Activated CD8-positive, alpha-beta memory T cell treated with anti-CD3 and anti-CD28 coated beads, Interleukin-2, amount 10 ng/mL, durations not matched to agents 7 days and 5 days (primary cell): Measurements from ENCODE around the gene GATA5. TPM values are rescaled to one million over a fixed set of nuclear protein-coding genes. Genes with fewer than 3 reads are reported as not detected.
A peak's percentile ranks its signal among the peaks of the same experiment; 100 is the strongest.

ENCODE experiments used
- ATAC-seq: fragments of 150-1000 bp; cut with Tn5 transposase; one replicate; pipeline ENCODE4 v1.10.0; 2021; ENCODE audit warnings: moderate library complexity
- CTCF ChIA-PET: fragments of 350-600 bp; sonication (Branson Sonifier 250); formaldehyde crosslinking; loops from one replicate; lab custom pipeline; 2021; ENCODE audit warnings: antibody characterized with exemption; lab: Charles Lee
- DNase-seq: peaks from one replicate; pipeline ENCODE4 v3.0.0-alpha.2; 2020
- H3K27ac Mint-ChIP-seq: one replicate; pipeline ENCODE4 v1.8.0; 2021; ENCODE audit warnings: mild to moderate bottlenecking, mixed read lengths
- H3K27me3 Mint-ChIP-seq: one replicate; pipeline ENCODE4 v1.8.0; 2021; ENCODE audit warnings: mixed read lengths
- H3K36me3 Mint-ChIP-seq: one replicate; pipeline ENCODE4 v1.8.0; 2021; ENCODE audit warnings: mild to moderate bottlenecking, mixed read lengths
- H3K4me1 Mint-ChIP-seq: one replicate; pipeline ENCODE4 v1.8.0; 2021; ENCODE audit warnings: mixed read lengths
- H3K4me3 Mint-ChIP-seq: one replicate; pipeline ENCODE4 v1.8.0; 2021; ENCODE audit warnings: mild to moderate bottlenecking, moderate library complexity, mixed read lengths
- H3K9me3 Mint-ChIP-seq: one replicate; pipeline ENCODE4 v1.8.0; 2022; ENCODE audit warnings: low read depth, mixed read lengths
- total RNA-seq, 2 experiments: library from RNA; stranded (reverse); gene quantifications; one replicate each; pipeline ENCODE4 v1.2.3, GENCODE V29; 2021

The GATA5 gene, protein sequence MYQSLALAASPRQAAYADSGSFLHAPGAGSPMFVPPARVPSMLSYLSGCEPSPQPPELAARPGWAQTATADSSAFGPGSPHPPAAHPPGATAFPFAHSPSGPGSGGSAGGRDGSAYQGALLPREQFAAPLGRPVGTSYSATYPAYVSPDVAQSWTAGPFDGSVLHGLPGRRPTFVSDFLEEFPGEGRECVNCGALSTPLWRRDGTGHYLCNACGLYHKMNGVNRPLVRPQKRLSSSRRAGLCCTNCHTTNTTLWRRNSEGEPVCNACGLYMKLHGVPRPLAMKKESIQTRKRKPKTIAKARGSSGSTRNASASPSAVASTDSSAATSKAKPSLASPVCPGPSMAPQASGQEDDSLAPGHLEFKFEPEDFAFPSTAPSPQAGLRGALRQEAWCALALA
- total RNA-seq = not detected

DNA sequence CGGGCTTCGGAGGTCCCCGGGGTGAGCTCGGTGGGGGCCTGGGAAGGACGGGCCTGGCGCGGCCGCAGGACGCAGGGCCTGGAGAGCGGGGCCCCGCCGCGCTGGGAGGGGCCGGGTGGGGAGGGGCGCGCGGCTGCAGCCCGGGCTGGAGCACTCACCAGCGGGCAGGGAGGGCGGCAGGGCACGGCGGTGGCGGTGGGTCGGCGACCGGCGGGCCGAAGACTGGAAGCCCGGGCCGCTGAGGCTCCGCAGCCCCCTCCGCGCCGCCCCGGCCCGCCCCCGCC lies at the start of gene GATA5:
Gene GATA5, minus strand, starts transcription at position 224 of the 284 bp plus-strand sequence. CDS start 474 bp downstream, outside the sequence.
- ATAC-seq = no peak
- CTCF ChIA-PET = no interaction called here

DNA sequence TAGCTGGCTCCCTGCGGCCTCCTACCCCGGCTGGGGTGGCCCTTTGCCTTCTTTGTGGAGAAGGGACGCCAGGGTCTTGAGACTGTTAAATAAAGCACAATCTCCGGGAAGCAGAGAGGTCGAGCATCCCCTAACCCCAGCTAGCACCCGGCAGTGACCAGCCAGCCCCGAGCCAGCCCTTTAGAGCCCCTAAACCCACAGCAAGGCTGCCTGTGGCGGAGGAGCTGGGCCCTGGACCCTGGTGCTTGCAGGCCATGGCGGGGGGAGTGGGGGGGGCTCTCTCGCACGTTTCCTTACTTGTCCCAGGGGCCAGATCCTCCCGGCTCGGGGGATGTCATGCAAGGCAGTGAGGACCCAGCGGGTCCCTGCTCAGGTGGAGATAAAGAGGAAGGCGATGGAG lies 49.2 kb upstream of the GATA5 start:
- no peak overlapping the region for H3K27ac Mint-ChIP-seq
- no peaks in the 10 kb centered on the region for H3K36me3 Mint-ChIP-seq
- no peak for DNase-seq
- CTCF ChIA-PET = no interaction called here
- no peak overlapping the region for H3K4me3 Mint-ChIP-seq
- H3K9me3 Mint-ChIP-seq = no peaks in the 10 kb centered on the region
- peaks cover 43% of the 10 kb centered on the region for H3K27me3 Mint-ChIP-seq
- no peak for ATAC-seq
- peaks cover 16% of the 10 kb centered on the region for H3K4me1 Mint-ChIP-seq

More for the DNA sequence above, at the start of gene GATA5:
- DNase-seq = no peak
- Mint-ChIP-seq H3K9me3 (no peaks in the 10 kb centered on the region), H3K27ac (peak within 1 kb of the TSS; percentile 36), H3K36me3 (no peaks in the 10 kb centered on the region), H3K4me1 (peaks cover 1% of the 10 kb centered on the region), H3K27me3 (peaks cover 57% of the 10 kb centered on the region), H3K4me3 (no peak within 1 kb of the TSS)

DNA sequence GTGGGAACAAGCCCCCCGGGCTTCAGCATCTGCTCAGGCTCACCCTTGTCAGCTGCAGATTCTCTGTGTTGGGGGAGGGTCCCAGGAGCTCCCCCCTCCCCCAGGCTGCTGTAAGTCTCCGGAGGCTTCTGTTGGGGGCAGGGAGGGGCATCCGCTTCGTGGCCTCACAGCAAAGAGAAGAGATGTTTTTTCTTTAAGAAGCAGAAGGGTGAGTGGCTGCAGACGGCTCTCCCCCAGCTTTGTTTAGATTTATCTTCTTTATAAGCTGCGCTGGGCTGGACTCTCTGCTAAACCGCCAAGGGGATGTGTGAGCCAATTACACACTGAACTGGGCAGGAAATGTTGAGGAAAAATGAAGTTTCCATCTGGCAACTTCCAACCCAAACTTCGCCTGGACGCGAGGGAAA lies 48.7 kb upstream of the GATA5 start:
- CTCF ChIA-PET = interaction anchor here (1.5 kb wide), 1 partner anchor 115 kb away, joined by 4 read pairs; no protein-coding TSS in a partner anchor
- Mint-ChIP-seq H3K27me3 (peaks cover 43% of the 10 kb centered on the region), H3K4me3 (no peak overlapping the region), H3K4me1 (peaks cover 16% of the 10 kb centered on the region), H3K9me3 (no peaks in the 10 kb centered on the region), H3K36me3 (no peaks in the 10 kb centered on the region), H3K27ac (no peak overlapping the region)
- ATAC-seq = no peak
- no peak for DNase-seq

DNA sequence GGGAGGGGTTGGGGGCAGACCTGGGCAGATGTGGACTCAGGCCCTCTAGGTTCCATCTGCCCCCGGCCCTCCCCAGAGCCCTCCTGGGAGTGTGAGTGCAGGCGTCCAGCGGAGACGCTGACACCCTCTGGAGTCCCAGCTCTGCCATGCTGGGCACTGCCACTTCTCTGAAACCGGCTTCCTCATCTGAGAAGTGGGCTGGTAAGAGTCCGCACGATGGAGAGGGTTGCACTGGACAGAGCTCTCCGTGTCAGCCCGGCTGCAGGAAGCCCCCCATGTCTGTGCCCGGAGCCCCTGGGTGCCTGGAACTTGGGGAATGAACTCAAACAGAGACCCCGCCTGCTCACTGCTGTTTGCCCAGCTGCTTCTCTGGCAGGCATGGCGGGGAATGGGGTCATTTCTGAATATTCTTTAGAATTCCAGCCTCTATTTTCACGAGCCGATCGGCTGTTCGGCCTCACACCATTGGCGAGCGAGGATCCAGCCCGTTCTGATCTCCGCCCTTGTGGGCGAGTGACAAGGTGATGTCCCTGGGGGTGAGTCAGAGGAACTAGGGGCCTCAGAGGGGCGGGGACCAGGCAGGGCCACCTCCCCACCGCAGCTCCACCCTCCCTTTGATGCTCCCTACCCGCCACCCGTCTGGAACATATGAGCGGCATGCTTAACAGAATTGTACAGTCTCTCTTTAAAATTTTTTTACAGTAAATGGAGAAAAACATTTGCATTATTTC lies 47.8 kb upstream of the GATA5 start:
- peak; percentile 84 for DNase-seq
- Mint-ChIP-seq H3K27me3 (peaks cover 43% of the 10 kb centered on the region), H3K4me1 (peaks cover 16% of the 10 kb centered on the region), H3K36me3 (no peaks in the 10 kb centered on the region), H3K9me3 (no peaks in the 10 kb centered on the region), H3K27ac (no peak overlapping the region), H3K4me3 (no peak overlapping the region)
- peak; percentile 99 for ATAC-seq
- CTCF ChIA-PET = interaction anchor here (0.6 to 1.5 kb wide), 2 partner anchors 20 to 114 kb away, joined by 3 to 4 read pairs; no protein-coding TSS in a partner anchor

DNA sequence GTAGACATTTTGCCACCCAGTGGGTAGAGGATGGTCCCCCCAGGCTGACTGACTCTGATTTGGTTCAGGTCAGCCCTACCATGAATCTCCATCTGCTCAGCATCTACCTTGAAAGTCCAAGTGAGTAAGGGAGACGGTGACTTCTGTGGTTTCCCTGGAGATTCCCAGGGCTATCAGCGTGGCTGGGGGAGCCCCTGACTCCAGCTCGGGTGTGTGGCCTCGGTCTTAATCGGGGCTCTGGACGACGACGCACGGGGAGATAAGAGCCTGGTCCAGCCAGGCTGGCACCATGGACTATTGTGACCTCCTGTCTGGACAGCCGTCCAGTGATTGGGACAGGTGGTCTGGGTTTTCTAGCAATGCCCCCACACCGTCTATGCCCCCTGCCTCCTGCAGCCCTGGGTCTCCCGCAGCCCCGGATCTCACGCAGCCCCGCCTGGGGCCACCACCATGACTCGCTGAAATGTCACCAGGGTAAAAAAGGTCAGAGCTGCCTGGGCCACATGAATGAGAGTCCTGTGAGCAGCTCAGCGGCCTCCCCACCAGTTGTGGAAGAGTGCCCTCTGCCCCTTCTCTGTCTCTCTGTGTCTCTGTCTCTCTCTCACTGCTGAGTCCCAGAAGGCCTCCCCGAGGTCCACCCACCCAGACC lies 47.1 kb upstream of the GATA5 start:
- Mint-ChIP-seq H3K9me3 (no peaks in the 10 kb centered on the region), H3K4me1 (peaks cover 16% of the 10 kb centered on the region), H3K27ac (no peak overlapping the region), H3K27me3 (peaks cover 43% of the 10 kb centered on the region), H3K4me3 (no peak overlapping the region), H3K36me3 (no peaks in the 10 kb centered on the region)
- ATAC-seq (no peak), DNase-seq (no peak)
- CTCF ChIA-PET = interaction anchor here (0.6 to 1.7 kb wide), 4 partner anchors 21 to 113 kb away, joined by 3 to 4 read pairs (median 4); no protein-coding TSS in a partner anchor

DNA sequence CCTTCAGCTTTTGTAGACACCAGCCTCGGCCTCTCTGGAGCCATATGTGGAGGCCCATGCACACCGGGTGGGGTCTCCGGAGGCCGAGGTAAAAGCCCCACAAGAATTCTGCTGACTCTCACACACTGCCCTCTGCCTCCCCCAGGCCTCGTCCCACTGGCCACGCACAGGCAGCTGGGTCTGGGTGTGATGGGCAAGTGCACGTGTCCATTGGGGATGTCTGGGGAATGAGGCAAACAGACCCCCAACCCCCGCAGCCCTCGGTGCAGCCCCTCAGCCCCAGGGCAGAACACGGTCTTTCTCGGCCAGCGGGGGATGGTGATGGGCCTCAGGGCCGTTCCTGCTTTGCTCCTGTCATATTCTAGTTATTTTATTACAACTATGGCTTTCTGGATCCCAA lies 44.0 kb upstream of the GATA5 start:
- CTCF ChIA-PET = no interaction called here
- Mint-ChIP-seq H3K36me3 (no peaks in the 10 kb centered on the region), H3K4me1 (peaks cover 16% of the 10 kb centered on the region), H3K27ac (no peak overlapping the region), H3K4me3 (no peak overlapping the region), H3K27me3 (peaks cover 35% of the 10 kb centered on the region), H3K9me3 (no peaks in the 10 kb centered on the region)
- DNase-seq (no peak), ATAC-seq (no peak)

DNA sequence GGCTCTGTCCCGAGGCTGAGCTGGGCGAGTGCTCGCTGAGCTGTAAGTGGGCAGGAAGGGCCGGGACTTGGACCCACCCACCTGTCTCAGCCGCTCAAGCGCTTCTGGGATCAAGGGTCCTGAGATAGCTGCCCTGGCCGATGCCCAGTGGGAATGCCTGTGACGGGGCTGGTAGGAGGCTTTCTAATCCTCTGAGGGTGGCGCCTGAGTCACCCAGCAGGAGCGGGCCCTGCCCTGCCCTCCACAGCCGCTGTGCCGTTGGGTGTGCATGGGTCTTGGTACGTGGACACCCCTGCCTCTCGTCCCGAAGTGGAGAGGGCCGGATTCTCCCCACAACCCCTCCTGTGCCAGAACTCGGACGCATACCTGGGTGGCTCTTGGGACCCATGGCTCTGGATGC lies 43.1 kb upstream of the GATA5 start:
- DNase-seq (no peak), ATAC-seq (no peak)
- Mint-ChIP-seq H3K4me3 (no peak overlapping the region), H3K36me3 (no peaks in the 10 kb centered on the region), H3K27me3 (peaks cover 28% of the 10 kb centered on the region), H3K9me3 (no peaks in the 10 kb centered on the region), H3K27ac (no peak overlapping the region), H3K4me1 (peaks cover 9% of the 10 kb centered on the region)
- CTCF ChIA-PET = no interaction called here

DNA sequence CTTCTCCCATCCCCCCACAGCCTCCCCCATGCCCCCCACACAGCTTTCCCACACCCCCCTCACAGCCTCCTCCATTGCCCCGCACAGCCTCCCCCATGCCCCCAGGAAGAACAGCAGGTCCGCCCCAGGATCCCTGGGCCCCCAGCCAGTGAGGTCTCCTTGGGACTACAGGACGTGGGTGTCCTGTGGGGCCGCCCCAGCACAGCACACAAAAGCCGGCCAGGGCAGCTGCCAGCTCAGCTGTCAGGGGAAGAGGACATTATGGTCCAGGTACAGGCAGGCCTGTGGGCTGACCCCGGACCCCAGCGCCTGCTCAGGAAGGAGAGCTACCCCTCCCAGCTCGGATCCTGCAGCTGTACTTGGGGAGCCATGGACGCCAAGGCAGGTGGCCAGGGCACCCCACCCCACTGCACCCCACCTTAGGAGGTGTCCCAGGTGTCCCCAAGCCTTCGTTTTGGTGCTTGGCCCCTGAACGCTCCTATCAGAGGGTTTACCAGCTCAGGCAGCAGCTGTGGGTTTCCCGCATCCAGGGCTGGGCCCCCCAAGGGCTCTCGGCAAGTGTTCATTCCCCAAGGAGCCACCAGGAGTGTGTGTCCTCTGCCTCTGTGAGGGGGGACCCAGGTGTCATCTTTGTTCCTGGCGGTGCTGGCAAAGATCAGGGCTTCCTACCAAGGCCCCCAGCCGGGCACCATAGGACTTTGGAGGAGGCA lies 42.3 kb upstream of the GATA5 start:
- H3K27ac Mint-ChIP-seq = no peak overlapping the region
- peaks cover 4% of the 10 kb centered on the region for H3K4me1 Mint-ChIP-seq
- no peak overlapping the region for H3K4me3 Mint-ChIP-seq
- H3K36me3 Mint-ChIP-seq = no peaks in the 10 kb centered on the region
- DNase-seq (no peak), ATAC-seq (no peak)
- peaks cover 27% of the 10 kb centered on the region for H3K27me3 Mint-ChIP-seq
- H3K9me3 Mint-ChIP-seq = no peaks in the 10 kb centered on the region
- CTCF ChIA-PET = no interaction called here

DNA sequence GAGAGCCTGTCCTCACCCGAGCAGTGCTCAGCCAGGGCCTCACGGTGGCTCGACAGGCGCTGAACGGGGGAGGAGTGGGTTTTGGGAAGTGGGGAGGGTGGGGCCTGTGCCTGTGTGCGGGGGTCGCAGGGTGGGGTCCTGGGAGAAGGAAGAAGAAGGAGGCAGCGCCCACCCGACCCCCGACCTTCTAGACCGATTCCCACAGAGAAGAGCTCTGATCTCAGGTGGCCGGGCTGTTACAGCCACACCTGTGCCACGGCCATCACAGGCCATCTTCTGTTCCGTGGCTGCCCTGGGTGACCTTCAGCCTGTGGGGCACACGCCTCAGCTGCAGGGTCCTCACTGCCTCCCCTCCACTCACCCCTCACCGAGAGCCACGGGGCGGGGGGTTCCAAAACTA lies 41.4 kb upstream of the GATA5 start:
- ATAC-seq = no peak
- CTCF ChIA-PET = no interaction called here

DNA sequence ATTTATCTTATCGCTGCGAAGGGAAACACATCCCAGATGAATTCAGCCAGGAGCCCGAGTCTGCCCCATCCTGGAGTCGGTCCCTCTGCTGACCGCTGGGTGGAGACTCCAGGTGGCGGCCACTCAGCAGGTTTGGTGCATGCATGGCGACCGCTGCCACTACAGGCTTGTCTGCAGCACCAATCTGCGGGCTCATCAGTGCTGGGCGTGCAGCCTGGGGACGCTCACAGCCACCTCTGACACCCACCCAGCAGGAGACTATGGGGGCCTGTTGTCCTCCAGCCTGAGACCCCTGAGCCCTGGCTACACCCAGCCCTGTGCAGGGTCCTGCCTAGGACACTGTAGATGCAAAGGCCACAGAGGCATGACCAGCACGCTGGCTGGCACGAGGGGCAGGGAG lies 40.5 kb upstream of the GATA5 start:
- H3K36me3 Mint-ChIP-seq = no peaks in the 10 kb centered on the region
- H3K9me3 Mint-ChIP-seq = no peaks in the 10 kb centered on the region
- H3K27me3 Mint-ChIP-seq = peaks cover 23% of the 10 kb centered on the region
- H3K4me1 Mint-ChIP-seq = no peaks in the 10 kb centered on the region
- no peak overlapping the region for H3K4me3 Mint-ChIP-seq
- no peak for ATAC-seq
- CTCF ChIA-PET = no interaction called here
- H3K27ac Mint-ChIP-seq = no peak overlapping the region
- no peak for DNase-seq

More for the DNA sequence above, 41.4 kb upstream of the GATA5 start:
- Mint-ChIP-seq H3K27me3 (peaks cover 27% of the 10 kb centered on the region), H3K4me3 (no peak overlapping the region), H3K4me1 (no peaks in the 10 kb centered on the region), H3K27ac (no peak overlapping the region), H3K36me3 (no peaks in the 10 kb centered on the region), H3K9me3 (no peaks in the 10 kb centered on the region)
- no peak for DNase-seq

DNA sequence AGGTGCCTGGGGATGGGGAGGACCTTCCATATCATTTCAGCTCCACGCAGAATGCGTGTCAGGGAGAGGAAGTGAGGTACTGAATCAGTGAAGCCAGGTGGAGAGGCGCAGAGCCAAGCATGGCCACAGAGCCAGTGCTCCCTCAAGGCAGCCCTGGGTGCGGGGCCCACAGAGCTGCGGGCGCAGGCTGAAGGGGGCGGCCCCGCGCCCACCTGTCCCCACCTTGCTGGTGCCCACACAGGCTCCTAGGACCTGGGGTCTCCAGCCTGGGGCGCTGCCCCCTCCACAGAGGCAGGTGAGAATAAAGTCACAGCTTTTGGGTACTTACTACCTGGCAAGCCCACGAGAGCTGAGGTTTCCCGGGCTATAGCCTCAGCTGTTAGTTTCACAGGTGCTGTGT lies 40.0 kb upstream of the GATA5 start:
- ATAC-seq (no peak), DNase-seq (no peak)
- H3K9me3 Mint-ChIP-seq = no peaks in the 10 kb centered on the region
- H3K27ac Mint-ChIP-seq = no peak overlapping the region
- CTCF ChIA-PET = no interaction called here
- peaks cover 18% of the 10 kb centered on the region for H3K27me3 Mint-ChIP-seq
- H3K4me1 Mint-ChIP-seq = no peaks in the 10 kb centered on the region
- H3K36me3 Mint-ChIP-seq = no peaks in the 10 kb centered on the region
- no peak overlapping the region for H3K4me3 Mint-ChIP-seq

DNA sequence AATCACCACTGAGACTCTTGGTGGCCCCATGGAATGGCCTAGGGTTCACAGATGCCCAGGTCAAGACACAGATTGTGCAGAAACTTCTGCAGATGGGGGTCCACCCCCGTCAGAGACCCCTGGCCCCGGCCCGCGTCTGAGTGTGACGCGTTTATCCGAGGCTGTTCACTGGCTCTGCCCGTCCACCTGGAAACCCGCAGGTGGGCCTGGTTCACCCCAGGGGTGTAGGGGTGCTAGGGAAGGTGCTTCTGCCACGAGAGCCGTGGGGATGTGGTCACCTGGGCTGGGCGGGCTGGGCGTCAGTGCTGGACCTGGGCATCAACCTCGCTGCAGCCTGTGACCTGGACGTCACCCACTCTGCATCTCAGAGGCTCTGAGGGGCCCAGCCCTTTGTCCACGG lies 39.5 kb upstream of the GATA5 start:
- DNase-seq (no peak), ATAC-seq (no peak)
- Mint-ChIP-seq H3K27me3 (peaks cover 18% of the 10 kb centered on the region), H3K4me1 (no peaks in the 10 kb centered on the region), H3K27ac (no peak overlapping the region), H3K4me3 (no peak overlapping the region), H3K9me3 (no peaks in the 10 kb centered on the region), H3K36me3 (no peaks in the 10 kb centered on the region)
- CTCF ChIA-PET = no interaction called here

DNA sequence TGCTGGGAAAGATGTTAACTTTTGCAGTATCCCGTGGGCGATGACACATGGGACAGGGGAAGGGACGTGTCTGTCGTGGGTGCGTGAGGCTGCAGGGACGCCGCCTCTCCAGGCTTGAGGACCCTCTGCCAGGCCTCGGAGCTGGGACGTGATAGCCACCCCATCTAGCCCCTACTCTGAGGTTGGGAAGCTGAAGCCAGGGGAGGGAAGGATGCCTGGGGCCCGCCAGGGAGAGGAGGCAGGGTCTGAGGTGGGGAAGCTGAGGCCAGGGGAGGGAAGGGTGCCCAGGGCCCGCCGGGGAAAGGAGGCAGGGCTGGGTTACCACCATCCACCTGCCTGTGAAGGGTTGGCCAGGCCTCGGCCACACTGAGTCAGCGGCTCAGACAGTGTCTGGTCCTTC lies 38.2 kb upstream of the GATA5 start:
- Mint-ChIP-seq H3K36me3 (no peaks in the 10 kb centered on the region), H3K4me3 (no peak overlapping the region), H3K27me3 (peaks cover 18% of the 10 kb centered on the region), H3K9me3 (no peaks in the 10 kb centered on the region), H3K4me1 (no peaks in the 10 kb centered on the region), H3K27ac (no peak overlapping the region)
- DNase-seq = no peak
- CTCF ChIA-PET = no interaction called here
- no peak for ATAC-seq
